D721Med (cell line): Measurements from ENCODE around the gene PLCD3.
A peak's percentile ranks its signal among the peaks of the same experiment; 100 is the strongest.

ENCODE experiments used
- DNase-seq: peaks from one replicate; pipeline ENCODE4 v3.0.0; 2011; ENCODE audit warnings: low spot score; ENCODE audit not compliant: insufficient read length
- FAIRE-seq: peaks from 2 replicates; lab custom pipeline; 2011; peaks lifted over from hg19 to GRCh38; lab: Jason Lieb, UNC
- CTCF ChIP-seq: IDR thresholded peaks from 2 replicates; pipeline ENCODE4 v1.5.1; 2012; ENCODE audit warnings: mild to moderate bottlenecking, control low read depth; ENCODE audit not compliant: insufficient read depth; ENCODE audit errors: missing control alignments

Gene PLCD3

DNA sequence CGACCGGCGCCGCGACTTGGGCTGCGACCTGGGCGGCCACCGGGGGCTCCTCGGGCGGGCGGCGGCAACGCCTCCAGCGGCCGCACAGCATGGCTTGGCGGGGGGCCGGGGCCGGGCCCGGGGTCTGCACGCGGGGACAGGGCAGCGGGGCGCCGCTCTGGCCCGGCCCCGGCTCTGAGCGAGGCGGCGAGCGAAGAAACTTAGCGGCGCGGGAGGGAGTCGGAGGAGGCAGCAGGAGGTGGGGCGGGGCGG is at the start of gene PLCD3:
TSS of gene PLCD3 (minus strand) at position 196 of the 252 bp plus-strand sequence. CDS start at position 91, 105 bp downstream.
- no peak for TF ChIP-seq CTCF
- DNase-seq = no peak
- no peak for FAIRE-seq

GRCh38 chr17:45177563-45177962 is 45.2 kb upstream of the PLCD3 start:
- FAIRE-seq (no peak), DNase-seq (no peak)
- TF ChIP-seq CTCF = no peak

DNA sequence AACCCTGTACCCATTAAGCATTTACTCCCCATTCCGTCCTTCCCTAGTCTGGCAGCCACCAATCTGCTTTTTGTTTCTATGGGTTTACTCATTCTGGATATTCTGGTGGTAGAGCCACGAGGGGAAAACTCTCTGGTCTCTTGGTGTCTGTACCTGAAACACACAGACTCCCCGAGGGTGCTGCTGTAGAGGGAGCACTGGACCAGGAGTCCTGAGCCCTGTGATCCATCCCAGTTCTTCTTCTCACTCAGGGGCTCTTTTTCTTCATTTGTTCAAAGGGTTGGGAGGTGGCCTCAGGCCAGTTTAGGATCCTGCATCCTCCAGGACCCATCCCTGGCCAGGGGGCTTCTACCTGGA is 43.4 kb upstream of the PLCD3 start:
- DNase-seq (no peak), FAIRE-seq (no peak)
- no peak for TF ChIP-seq CTCF

- no peak for TF ChIP-seq CTCF
- FAIRE-seq (no peak), DNase-seq (peak; percentile 77)
Measured at GRCh38 chr17:45172541-45173286, 40.4 kb upstream of the PLCD3 start.

DNA sequence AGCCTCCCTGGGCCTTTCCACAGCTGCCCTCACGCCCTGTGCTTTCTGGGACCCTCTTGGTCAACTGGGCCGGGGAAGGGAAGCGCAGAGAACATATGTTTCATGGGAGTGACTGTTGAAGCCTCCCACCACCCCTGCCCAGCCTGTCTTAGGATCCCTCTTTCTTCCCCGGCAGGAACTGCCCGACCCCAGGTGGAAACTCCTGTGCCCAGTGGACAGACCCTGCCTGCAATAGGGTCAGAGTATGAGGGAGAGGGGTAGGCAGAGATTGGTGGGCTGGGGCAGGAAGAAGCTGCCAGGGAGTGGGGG is 39.9 kb upstream of the PLCD3 start:
- FAIRE-seq (no peak), DNase-seq (no peak)
- no peak for TF ChIP-seq CTCF

- no peak for DNase-seq
- FAIRE-seq = no peak
- no peak for TF ChIP-seq CTCF
Measured at GRCh38 chr17:45171338-45172231, 39.3 kb upstream of the PLCD3 start.

- TF ChIP-seq CTCF = no peak
- DNase-seq (no peak), FAIRE-seq (no peak)
Measured at GRCh38 chr17:45170931-45171337, 38.6 kb upstream of the PLCD3 start.
